ENCODE results near the gene LINS1.

The LINS1 gene

DNA sequence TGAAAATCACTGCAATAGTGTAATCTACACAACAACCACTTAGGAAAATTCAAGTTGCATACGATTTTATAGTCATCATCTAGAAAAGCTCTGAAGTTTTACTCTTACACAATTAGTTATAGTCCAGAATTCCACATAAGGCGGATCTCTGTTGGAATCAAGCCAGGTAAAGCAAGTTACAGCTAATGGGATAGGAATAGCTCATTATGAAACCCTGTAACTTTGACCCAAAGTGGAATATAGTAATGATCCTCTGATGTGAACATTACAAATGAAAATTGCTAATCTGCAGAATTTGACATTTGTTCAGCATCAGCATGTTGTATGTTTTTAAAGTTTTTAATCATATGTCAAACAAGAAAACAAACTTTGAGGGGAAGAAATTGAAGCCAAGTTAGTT is 77.7 kb downstream of the LINS1 start:
- TF ChIP-seq GATA2 (IDR thresholded peaks at IDR 0.05; ENCODE audit: low read depth, low read length), result no peak
- no peak for TF ChIP-seq GATA3 (IDR thresholded peaks at IDR 0.05; ENCODE audit: low read depth, low read length)

DNA sequence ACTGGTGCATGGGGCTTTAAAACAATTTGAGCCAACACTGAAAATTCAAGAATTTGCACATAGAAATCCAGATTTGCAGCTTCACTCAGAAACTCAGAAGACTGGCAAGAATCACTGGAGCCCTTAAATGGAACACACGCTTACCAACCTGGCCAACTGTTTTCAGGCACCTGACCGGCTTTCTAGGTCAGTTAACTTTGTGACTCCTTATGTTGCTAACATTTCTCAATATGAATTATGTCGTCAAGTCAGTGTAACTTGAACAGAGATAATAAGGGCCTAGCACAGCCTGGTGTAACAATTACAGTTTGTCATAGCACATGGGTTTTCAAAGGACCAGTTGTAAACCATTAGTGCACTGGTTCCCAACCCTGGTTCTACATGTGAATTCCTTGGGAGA is 80.1 kb downstream of the LINS1 start:
- TF ChIP-seq GATA3 (IDR thresholded peaks at IDR 0.05; ENCODE audit: low read depth, low read length), result no peak
- TF ChIP-seq GATA2 (IDR thresholded peaks at IDR 0.05; ENCODE audit: low read depth, low read length), result no peak

DNA sequence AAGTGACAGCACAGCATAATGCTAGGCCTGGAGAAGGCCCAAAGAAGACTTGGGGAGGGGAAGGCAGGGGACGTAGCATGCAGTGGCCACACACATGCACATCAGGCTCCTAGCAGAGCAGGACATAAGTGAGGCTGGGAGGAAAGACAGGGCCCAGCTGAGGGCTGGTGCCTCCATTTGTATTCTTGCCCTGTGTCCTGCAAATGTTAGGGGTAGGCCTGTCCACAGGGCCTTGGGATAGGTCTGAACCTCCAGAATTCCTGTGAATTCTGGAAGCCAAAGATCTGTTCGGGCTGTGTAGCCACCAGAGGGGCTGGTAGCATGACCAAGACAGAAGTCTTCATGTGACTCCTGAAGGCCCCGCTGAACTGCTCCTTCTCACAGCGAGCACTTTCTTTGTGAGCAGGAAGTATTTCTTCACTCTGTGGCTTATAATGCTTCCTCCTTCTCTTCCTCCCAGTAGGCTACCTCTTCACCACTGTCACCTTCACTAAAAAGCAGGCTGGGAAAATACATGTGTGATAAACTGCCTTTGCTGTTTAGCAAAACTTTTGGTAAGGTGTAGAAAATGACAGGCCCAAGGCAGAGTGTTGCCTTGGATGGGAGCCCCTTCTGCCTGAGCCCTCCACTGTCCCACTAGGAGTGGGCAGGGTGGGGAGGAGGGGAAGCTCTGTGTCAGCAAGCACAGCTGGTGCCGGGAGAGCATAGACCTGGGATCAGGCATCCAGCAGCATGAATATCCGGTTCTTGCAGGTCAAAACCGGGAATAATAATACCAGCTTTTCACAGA is 81.7 kb downstream of the LINS1 start:
- no peak for TF ChIP-seq GATA2 (IDR thresholded peaks at IDR 0.05; ENCODE audit: low read depth, low read length)
- no peak for TF ChIP-seq GATA3 (IDR thresholded peaks at IDR 0.05; ENCODE audit: low read depth, low read length)

DNA sequence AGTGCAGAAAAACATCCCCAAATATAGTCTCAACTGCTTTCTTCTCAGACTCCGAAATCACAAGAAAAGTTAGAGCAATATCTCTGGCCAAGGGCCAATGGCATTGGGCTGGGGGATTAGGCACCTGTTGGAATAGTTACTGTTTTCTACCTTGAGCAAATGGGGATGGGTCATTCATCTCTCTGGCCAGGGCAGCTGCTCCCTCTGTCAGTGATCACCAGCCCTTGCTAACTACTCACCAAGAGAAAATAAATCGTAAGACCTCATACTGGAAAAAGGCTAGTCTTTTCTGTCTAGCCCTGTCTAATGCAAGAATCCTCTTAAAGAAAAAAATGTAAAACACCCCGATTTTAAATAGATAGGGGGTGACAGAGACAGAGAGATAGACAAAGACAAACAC is 84.1 kb downstream of the LINS1 start:
- no peak for TF ChIP-seq GATA3 (IDR thresholded peaks at IDR 0.05; ENCODE audit: low read depth, low read length)
- no peak for TF ChIP-seq GATA2 (IDR thresholded peaks at IDR 0.05; ENCODE audit: low read depth, low read length)
